ENCODE results near the gene C19orf73. TPM values are rescaled to one million over a fixed set of nuclear protein-coding genes. Genes with fewer than 3 reads are reported as not detected.

The C19orf73 gene
- total RNA-seq, 2 donors from 2014 or later: 2.2 to 11.1 TPM

DNA sequence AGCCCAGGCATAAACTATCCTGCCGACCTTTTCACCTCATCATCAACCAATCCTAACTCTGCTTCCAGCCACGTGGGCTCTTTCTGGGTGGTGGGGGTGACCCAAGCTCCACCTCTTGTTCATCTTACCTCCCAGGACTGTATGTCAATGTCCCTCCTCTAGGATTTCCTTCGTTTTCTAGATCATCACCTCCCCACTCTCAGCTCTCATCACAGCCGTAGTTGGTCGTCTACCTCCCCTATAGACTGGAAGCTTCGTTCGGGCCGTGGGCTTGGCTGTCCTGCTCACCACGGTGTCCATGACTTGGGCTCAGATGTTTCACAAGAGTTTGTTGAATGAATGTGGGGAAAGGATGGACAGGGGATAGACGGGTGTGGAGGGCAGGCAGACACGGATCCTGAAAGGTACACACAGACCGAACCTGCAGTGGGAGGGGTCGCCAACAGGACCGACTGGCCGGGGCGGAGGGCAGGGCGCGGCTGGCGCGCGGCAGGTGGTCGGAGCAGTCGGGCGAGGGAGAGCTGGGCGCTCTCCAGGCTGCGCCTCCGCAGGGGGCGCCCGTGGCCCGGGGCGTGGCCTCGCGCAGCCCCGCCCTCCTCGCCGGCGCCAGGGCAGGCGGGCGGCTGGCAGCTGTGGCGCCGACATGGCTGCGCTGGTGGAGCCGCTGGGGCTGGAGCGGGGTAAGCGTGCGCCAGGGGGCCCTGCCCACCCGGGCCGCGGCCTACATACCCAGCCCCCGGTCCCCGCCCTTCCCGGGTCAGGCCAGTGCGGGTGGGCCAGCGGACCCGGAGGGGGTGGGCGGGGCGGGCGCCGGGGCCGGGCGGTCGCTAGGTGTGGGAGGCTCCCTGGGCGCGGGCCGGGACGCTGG lies 4.9 kb downstream of the C19orf73 start, which contains the start of gene LIN7B:
Gene LIN7B (plus strand): TSS at position 609 of the 868 bp plus-strand sequence. CDS start 35 bp downstream, at position 644.
- Histone ChIP-seq H3K9me3 (no peaks in the 10 kb centered on the region), H3K27me3 (replicated peaks; ENCODE audit: insufficient read depth) (no peaks in the 10 kb centered on the region), H3K4me1 (replicated peaks) (peaks cover 7% of the 10 kb centered on the region), H3K4me3 (peak within 1 kb of the TSS; percentile 75 to 92), H3K27ac (peak within 1 kb of the TSS; percentile 82 to 89), H3K36me3 (peaks cover 0 to 1% of the 10 kb centered on the region in 2 donors)
- intact Hi-C loops (cut with DNase I): no loop called here
- TF ChIP-seq, protein P1, sequence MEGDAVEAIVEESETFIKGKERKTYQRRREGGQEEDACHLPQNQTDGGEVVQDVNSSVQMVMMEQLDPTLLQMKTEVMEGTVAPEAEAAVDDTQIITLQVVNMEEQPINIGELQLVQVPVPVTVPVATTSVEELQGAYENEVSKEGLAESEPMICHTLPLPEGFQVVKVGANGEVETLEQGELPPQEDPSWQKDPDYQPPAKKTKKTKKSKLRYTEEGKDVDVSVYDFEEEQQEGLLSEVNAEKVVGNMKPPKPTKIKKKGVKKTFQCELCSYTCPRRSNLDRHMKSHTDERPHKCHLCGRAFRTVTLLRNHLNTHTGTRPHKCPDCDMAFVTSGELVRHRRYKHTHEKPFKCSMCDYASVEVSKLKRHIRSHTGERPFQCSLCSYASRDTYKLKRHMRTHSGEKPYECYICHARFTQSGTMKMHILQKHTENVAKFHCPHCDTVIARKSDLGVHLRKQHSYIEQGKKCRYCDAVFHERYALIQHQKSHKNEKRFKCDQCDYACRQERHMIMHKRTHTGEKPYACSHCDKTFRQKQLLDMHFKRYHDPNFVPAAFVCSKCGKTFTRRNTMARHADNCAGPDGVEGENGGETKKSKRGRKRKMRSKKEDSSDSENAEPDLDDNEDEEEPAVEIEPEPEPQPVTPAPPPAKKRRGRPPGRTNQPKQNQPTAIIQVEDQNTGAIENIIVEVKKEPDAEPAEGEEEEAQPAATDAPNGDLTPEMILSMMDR (IDR thresholded peaks at IDR 0.05): peak; percentile 31 to 81 (median 74)
- TF ChIP-seq POLR2AphosphoS5 (IDR thresholded peaks at IDR 0.05): no peak
- peak; percentile 37 for TF ChIP-seq POLR2A (IDR thresholded peaks at IDR 0.05)
- peak; percentile 47 for DNase-seq (ENCODE audit: low spot score)
- 2% methylated on average over 37 of the region's 66 CpGs for WGBS

DNA sequence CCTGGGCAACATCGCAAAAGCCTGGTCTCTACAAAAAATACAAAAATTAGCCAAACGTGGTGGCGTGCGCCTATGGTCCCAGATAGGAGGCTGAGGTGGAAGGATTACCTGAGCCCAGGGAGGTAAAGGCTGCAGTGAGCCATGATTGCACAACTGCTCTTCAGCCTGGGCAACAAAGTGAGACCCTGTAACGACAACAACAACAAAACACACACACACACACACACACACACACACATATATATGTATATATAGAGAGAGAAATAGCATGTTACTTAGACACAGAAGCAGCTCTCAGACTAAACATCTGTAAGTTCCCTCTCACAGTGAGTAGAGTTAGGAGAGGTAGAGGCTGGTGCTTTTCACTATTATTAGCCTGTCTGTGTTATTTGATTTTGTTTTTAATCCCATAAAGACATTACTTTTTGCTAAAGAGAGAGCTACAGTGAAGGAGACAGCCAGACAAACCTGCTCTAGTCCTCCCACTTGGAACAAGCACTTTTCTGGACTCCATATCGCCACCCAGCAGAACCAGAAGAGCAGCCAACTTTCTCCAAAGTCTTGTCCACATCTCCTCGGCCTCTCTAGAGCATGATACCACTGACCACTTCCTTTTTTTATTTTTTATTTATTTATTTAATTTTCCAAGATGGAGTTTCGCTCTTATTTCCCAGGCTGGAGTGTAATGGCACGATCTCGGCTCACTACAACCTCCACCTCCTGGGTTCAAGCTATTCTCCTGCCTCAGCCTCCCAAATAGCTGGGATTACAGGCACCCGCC lies 7.5 kb downstream of the C19orf73 start:
- Histone ChIP-seq H3K36me3 (peaks cover 12 to 15% of the 10 kb centered on the region in 2 donors), H3K9me3 (no peaks in the 10 kb centered on the region), H3K27ac (no peak overlapping the region), H3K4me3 (no peak overlapping the region), H3K4me1 (replicated peaks) (no peaks in the 10 kb centered on the region), H3K27me3 (replicated peaks; ENCODE audit: insufficient read depth) (no peaks in the 10 kb centered on the region)
- intact Hi-C loops (cut with DNase I): no loop called here
- DNase-seq (ENCODE audit: low spot score): no peak
- peak; percentile 36 for TF ChIP-seq POLR2AphosphoS5 (IDR thresholded peaks at IDR 0.05)
- TF ChIP-seq, protein P1 (IDR thresholded peaks at IDR 0.05): no peak
- WGBS: 74% methylated on average over 11 of the region's 11 CpGs

DNA sequence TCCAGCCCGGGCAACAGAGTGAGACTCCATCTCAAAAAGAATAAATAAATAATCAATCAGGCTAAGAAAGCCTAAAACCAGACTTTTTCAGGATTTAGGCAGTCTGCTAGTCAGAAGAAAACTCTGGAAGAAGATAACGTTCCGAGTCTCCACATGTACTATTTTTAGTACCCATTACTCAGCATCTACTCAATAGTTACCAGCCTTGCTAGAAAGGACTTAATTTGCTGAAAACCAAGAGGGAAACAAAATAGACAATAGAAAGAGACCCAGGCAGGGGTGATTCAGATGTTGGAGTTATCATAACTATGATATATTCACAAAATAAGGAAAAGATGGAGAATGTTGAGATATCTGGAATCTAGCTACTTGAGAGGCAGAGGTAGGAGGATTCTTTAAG lies 8.4 kb downstream of the C19orf73 start:
- WGBS: 41% methylated on average over 3 of the region's 3 CpGs
- TF ChIP-seq, protein P1 (IDR thresholded peaks at IDR 0.05): no peak
- TF ChIP-seq POLR2AphosphoS5 (IDR thresholded peaks at IDR 0.05) (no peak), POLR2A (IDR thresholded peaks at IDR 0.05) (no peak)
- Histone ChIP-seq H3K27ac (no peak overlapping the region), H3K27me3 (replicated peaks; ENCODE audit: insufficient read depth) (no peaks in the 10 kb centered on the region), H3K4me3 (no peak overlapping the region), H3K4me1 (replicated peaks) (no peaks in the 10 kb centered on the region), H3K36me3 (peaks cover 12 to 15% of the 10 kb centered on the region in 2 donors), H3K9me3 (no peaks in the 10 kb centered on the region)
- intact Hi-C loops (cut with DNase I): no loop called here
- DNase-seq (ENCODE audit: low spot score): no peak

DNA sequence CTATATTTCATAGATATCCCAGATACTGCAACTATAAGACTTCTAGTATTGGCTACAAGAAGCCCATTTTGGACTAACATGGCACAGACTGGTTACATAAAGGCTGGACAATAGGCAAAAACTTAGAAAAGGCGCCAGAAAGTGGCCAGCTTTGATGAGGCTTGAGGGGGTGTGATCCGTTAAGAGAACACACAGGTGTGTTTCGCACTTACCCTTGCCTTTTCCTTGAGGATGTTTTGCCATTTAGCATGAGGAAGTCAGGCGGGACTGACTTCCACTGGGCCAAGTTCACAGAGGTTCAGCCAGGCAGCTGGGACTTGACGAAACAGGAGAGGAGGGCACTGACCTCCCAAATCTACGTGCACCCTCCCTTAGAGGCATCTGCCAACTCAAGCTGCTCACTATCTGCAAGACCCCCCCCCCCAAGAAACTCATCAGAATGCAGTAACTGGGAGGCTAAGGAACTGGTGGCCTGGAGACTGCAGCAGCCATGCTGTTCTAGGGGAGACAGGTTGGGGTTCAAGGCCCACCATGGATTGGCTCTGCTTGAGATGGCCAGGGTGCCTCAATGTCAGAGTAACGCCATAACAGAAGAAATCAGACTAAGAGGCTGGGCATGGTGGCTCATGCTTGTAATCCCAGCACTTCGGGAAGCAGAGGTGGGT lies 9.2 kb downstream of the C19orf73 start:
- Histone ChIP-seq H3K4me3 (no peak overlapping the region), H3K9me3 (no peaks in the 10 kb centered on the region), H3K27me3 (replicated peaks; ENCODE audit: insufficient read depth) (no peaks in the 10 kb centered on the region), H3K36me3 (peaks cover 12 to 20% of the 10 kb centered on the region in 2 donors), H3K4me1 (replicated peaks) (no peaks in the 10 kb centered on the region), H3K27ac (no peak overlapping the region)
- no peak for DNase-seq (ENCODE audit: low spot score)
- intact Hi-C loops (cut with DNase I): no loop called here
- 84% methylated on average over 8 of the region's 8 CpGs for WGBS
- no peak for TF ChIP-seq POLR2AphosphoS5 (IDR thresholded peaks at IDR 0.05)
- TF ChIP-seq POLR2A (IDR thresholded peaks at IDR 0.05): no peak
- TF ChIP-seq, protein P1 (IDR thresholded peaks at IDR 0.05): no peak

Measured in prostate gland (tissue), 2 donors.